GM19025 (cell line): ENCODE results near the gene GLI2.

Experiments
- ATAC-seq: cut with Tn5 transposase; IDR thresholded peaks from one replicate; pipeline ENCODE4 v1.9.1; 2021; ENCODE audit warnings: mild to moderate bottlenecking, low read depth, moderate library complexity; ENCODE audit not compliant: unreplicated experiment

GLI2 gene

GRCh38 chr2:120735746-120736170 lies at the start of gene GLI2:
Gene GLI2, plus strand, starts transcription at chr2:120735868. Its CDS starts 61,453 bp downstream, at chr2:120797321.
- ATAC-seq = no peak

DNA sequence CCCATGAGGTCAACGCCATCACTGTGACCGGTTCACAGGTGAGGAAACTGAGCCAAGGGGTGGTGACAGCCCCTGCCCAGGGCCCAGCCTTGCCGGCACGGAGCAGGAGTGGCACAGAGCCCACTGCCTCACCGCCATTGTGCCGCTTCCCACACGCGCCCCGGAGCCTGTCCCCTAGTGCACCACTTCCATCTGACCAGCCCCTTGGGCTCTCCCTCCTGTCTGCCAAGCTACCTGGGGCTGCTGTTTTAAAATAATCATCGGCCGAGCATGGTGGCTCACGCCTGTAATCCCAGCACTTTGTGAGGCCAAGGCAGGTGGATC lies 49.7 kb upstream of the GLI2 start:
- ATAC-seq = no peak

DNA sequence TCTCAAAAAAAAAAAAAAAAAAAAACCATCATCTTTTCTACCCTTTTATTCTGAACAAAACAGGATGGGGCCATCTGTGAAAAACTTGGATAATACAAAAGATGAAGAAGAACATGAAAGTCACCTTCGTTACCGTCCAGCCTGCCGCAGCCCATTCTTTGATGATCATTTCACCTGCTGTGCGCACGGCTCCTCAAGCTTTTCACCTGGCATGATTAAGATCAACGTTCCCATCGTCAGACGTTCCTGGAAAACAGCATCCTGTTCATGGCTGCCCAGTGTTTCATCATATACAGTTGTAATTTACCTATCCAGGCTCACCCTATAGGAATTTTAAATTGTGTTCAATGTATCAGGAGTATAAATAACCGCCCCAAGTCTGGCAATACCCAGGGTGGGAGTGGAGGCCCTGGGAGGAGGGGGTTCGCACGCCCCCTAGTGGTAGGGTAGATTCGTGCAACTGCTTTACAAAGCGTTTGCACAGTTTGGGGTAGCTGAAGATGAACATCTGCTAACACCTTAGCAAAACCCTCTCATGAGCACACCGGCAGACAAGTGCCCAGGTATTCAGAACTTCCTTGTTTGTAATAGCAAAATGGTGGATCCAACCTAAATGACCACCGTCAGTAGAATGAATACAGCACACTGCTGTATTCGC lies 49.0 kb upstream of the GLI2 start:
- no peak for ATAC-seq

DNA sequence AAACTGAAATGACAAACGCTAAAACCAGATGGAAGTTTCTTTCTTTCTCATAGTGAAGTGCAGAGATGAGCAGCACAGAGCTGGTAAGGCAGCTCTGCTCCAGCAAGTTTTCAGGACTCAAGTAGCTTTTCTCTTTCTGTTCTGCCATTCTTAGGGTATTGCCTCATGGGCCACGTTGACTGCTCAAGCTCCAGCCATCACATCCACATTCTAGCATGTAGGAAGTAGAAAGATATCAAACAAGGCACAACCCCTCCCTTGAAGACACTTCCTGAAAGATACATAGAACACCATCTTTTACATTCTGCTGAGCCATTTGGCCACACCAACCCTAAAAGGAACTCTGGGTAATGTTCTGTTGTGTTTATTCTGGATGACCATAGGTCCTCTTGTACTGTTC lies 48.5 kb upstream of the GLI2 start:
- ATAC-seq = no peak

- no peak for ATAC-seq
Observed at GRCh38 chr2:120690521-120690920, 45.1 kb upstream of the GLI2 start.

GRCh38 chr2:120691410-120691809 lies 44.3 kb upstream of the GLI2 start:
- no peak for ATAC-seq

- no peak for ATAC-seq
Observed at GRCh38 chr2:120692691-120693090, 43.0 kb upstream of the GLI2 start.

- ATAC-seq = no peak
Observed at GRCh38 chr2:120693121-120693520, 42.5 kb upstream of the GLI2 start.

- ATAC-seq = no peak
Observed at GRCh38 chr2:120694034-120694433, 41.6 kb upstream of the GLI2 start.

GRCh38 chr2:120697471-120697870 lies 38.2 kb upstream of the GLI2 start:
- no peak for ATAC-seq

GRCh38 chr2:120699292-120699691 lies 36.4 kb upstream of the GLI2 start:
- ATAC-seq = no peak

DNA sequence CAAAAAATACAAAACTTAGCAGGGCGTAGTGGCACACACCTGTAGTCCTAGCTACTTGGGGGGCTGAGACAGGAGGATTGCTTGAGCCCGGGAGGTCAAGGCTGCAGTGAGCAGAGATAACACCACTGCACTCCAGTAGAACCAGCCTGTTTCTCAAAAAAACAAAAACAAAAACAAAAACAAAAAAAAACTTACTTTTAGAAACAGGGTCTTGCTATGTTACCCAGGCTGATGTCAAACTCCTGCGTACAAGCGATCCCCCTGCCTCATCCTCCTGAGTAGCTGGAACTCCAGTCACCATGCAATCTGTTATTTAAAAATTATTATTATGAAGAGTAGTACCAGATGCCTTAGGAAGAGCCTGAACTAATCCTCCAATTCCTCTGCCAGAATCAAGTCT lies 35.0 kb upstream of the GLI2 start:
- ATAC-seq = no peak

- no peak for ATAC-seq
Observed at GRCh38 chr2:120701096-120701495, 34.6 kb upstream of the GLI2 start.

- ATAC-seq = no peak
Observed at GRCh38 chr2:120701499-120701898, 34.2 kb upstream of the GLI2 start.

- no peak for ATAC-seq
Observed at GRCh38 chr2:120702061-120702460, 33.6 kb upstream of the GLI2 start.

GRCh38 chr2:120702801-120703200 lies 32.9 kb upstream of the GLI2 start:
- no peak for ATAC-seq

GRCh38 chr2:120703330-120703994 lies 32.2 kb upstream of the GLI2 start:
- no peak for ATAC-seq

GRCh38 chr2:120704696-120705095 lies 31.0 kb upstream of the GLI2 start:
- no peak for ATAC-seq

DNA sequence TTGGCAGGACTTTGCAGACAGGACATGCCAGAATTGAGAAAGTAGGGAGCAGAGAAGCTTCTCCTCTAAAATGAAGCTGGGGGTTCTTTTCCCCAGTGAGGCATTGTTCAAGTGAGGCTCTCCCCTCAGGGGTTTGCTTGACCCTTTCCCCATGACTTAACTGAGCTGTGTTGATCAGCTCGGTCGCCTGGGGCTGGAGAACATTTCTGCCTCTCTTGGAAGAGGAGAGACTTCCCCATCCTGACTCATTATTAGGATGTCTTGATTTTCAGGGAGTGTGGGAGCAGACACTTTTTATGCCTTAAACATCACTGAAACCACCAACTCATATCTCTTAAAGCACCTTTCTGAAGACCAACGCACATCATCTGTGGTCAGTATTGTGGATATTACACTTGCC lies 27.9 kb upstream of the GLI2 start:
- no peak for ATAC-seq

GRCh38 chr2:120708944-120709607 lies 26.6 kb upstream of the GLI2 start:
- no peak for ATAC-seq

DNA sequence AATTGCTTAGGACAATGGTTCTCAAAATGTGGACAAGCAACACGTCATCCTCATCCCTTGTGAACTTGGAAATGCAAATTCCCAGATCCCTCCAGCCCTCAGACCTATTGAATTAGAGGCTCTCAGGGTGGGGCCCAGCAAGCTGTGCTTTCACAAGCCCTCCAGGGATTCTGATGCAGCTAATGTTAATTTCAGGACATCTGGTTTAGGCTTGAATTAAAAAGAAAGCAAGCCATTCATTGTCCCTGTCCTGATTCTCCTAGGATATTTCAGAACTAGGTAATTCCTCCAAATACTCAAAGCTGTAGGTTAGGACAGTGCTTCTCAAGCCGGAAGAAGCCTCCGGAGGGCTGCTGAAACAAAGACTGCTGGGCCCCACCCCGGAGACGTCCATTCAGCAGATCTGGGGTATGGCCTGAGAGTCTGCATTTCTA lies 26.0 kb upstream of the GLI2 start:
- ATAC-seq = no peak

GRCh38 chr2:120710256-120710655 lies 25.4 kb upstream of the GLI2 start:
- ATAC-seq = no peak
